22Rv1 (cell line): ENCODE results near the gene FAM13C.

Experiments
- H3K27ac ChIP-seq: fragments of 450-650 bp; 2 replicates; pipeline ENCODE4 v1.5.1; 2017
- CTCF ChIP-seq: fragments of 450-650 bp; IDR thresholded peaks from 2 replicates; pipeline ENCODE4 v1.5.1; 2017; ENCODE audit warnings: mild to moderate bottlenecking
- ZFX ChIP-seq: fragments of 450-650 bp; IDR thresholded peaks from 2 replicates; pipeline ENCODE4 v1.6.1; 2017; ENCODE audit warnings: antibody characterized with exemption, borderline replicate concordance

FAM13C gene

GRCh38 chr10:59391060-59391459 is 28.7 kb upstream of the FAM13C start:
- H3K27ac ChIP-seq, result no peak overlapping the region
- no peak for TF ChIP-seq CTCF
- no peak for TF ChIP-seq ZFX

GRCh38 chr10:59388671-59388976 is 26.3 kb upstream of the FAM13C start:
- TF ChIP-seq CTCF (no peak), ZFX (no peak)
- H3K27ac ChIP-seq, result no peak overlapping the region

GRCh38 chr10:59387951-59388670 is 25.8 kb upstream of the FAM13C start:
- H3K27ac ChIP-seq, result no peak overlapping the region
- no peak for TF ChIP-seq CTCF
- no peak for TF ChIP-seq ZFX

- TF ChIP-seq ZFX (no peak), CTCF (no peak)
- H3K27ac ChIP-seq, result no peak overlapping the region
Measured at GRCh38 chr10:59384761-59385160, 22.4 kb upstream of the FAM13C start.

- no peak for TF ChIP-seq ZFX
- no peak for TF ChIP-seq CTCF
- no peak overlapping the region for H3K27ac ChIP-seq
Measured at GRCh38 chr10:59383908-59384307, 21.6 kb upstream of the FAM13C start.

- TF ChIP-seq ZFX, result no peak
- no peak for TF ChIP-seq CTCF
Measured at GRCh38 chr10:59383436-59383835, 21.1 kb upstream of the FAM13C start.

GRCh38 chr10:59382831-59383295 is 20.5 kb upstream of the FAM13C start:
- TF ChIP-seq ZFX (no peak), CTCF (no peak)
- H3K27ac ChIP-seq, result no peak overlapping the region

More at GRCh38 chr10:59383436-59383835, 21.1 kb upstream of the FAM13C start:
- H3K27ac ChIP-seq, result no peak overlapping the region
